Fibroblast of mammary gland (primary cell): ENCODE data around the gene RTN4IP1.

Experiments
- DNase-seq: peaks from one replicate; pipeline ENCODE4 v3.0.0-alpha.2; 2010; ENCODE audit warnings: low read depth
- H3K4me3 ChIP-seq: 2 replicates; pipeline ENCODE4 v1.5.1; 2011; ENCODE audit warnings: low read depth, mild to moderate bottlenecking, low read length, moderate library complexity; ENCODE audit not compliant: control insufficient read depth
- TF ChIP-seq, protein P1 (sequence below): conservative IDR thresholded peaks from 2 replicates; pipeline ENCODE4 v1.5.1; 2011; ENCODE audit warnings: low read depth, low read length, inconsistent platforms; ENCODE audit not compliant: control insufficient read depth, insufficient read depth

RTN4IP1 gene

DNA sequence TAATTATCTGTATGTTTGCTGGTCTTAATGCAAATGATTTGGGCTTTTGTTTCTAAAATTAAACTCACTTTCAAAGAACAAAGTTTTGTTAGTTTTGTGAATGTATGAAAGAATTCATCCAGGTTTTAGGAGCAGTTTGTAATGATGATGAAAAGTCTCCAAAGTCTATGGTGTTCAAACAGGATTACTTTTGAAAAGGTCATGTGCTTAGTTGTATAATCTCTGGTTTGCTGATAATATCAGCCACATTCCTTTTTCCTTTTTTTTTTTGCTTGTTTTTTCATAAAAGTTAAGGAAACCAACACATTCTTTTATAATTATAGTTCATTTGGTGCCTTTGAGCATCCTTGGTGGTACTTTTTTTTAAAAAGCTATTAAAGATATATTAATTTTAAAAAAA, 88.9 kb downstream of the RTN4IP1 start:
- no peak for DNase-seq
- H3K4me3 ChIP-seq, result no peak overlapping the region
- TF ChIP-seq, protein P1, sequence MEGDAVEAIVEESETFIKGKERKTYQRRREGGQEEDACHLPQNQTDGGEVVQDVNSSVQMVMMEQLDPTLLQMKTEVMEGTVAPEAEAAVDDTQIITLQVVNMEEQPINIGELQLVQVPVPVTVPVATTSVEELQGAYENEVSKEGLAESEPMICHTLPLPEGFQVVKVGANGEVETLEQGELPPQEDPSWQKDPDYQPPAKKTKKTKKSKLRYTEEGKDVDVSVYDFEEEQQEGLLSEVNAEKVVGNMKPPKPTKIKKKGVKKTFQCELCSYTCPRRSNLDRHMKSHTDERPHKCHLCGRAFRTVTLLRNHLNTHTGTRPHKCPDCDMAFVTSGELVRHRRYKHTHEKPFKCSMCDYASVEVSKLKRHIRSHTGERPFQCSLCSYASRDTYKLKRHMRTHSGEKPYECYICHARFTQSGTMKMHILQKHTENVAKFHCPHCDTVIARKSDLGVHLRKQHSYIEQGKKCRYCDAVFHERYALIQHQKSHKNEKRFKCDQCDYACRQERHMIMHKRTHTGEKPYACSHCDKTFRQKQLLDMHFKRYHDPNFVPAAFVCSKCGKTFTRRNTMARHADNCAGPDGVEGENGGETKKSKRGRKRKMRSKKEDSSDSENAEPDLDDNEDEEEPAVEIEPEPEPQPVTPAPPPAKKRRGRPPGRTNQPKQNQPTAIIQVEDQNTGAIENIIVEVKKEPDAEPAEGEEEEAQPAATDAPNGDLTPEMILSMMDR, result no peak

DNA sequence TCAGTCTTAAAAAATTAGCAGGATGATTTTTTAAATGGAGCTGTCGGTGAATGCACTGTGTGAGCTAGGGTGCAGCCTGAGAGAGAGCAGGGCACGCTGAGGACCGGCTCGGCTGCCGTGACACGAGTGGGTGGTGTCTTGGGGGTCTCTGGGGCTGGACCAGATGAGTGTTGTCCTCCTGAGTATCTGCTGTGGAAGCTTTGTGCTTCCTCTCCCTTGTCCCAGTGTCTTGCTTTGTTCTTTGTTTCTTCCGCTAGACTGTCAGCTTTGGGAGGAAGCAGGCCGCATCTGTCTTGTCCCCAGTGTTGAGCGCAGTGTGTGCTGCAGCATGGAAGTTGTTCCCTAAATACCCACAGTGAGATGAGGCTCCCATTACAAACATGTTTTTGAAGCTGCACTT, 89.4 kb downstream of the RTN4IP1 start:
- TF ChIP-seq, protein P1, result no peak
- no peak overlapping the region for H3K4me3 ChIP-seq
- DNase-seq, result no peak

DNA sequence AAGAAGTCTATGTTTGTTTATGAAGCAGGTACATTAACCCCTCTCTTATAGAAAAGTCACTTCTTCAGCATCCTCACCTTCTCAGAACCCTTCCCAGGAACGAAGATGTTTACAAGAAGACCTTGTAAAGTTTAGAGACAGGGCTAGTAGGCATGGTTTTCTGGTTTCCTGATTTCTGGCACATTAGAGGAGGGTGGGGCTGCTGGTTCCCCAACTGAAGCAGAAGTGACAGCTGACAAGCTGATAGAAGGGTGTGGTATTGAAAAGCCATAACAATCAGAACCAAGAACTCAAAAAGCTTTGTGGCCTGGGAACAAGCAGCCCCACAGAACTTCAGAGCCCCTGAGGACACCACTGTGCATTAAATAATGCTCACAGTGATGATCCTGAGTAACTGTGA, 91.2 kb downstream of the RTN4IP1 start:
- no peak overlapping the region for H3K4me3 ChIP-seq
- no peak for DNase-seq
- TF ChIP-seq, protein P1, result no peak

DNA sequence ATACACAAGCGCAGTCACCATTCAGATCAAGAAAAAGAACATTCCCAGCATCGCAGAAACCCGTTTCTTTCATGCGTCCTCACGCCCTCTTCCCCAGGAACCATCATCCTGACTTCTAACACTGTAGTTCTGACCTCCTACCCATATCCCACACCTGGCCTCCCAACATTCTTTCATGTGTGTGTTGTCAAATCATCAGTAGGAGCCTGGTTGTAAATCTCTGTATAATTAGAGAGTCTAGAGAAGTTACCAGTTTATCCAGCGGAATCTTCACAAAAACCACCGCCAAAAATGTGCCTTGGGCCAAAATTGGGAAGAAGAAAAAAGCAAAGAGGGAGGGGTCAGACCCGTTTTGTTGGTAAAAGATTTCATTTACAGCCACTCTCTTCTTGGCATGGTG, 91.6 kb downstream of the RTN4IP1 start:
- TF ChIP-seq, protein P1, result no peak
- no peak for DNase-seq
- no peak overlapping the region for H3K4me3 ChIP-seq

DNA sequence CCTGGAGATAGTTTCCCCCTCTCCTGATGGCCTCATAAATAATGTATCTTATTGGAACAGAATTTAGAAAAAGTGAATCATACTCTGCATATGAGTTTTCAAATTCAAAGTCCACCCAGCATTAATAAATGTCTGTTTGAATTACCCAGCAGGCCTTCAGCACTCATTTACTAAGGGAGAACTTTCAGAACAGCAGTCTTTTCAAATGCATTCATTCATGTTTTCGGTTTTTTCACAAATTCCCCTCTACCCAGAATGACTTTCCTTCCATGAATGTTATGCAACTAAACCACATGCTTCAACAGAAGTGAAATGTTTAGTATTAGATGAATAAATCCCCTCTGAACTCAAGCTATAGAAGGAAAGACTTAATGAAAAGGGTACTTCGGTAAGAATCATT, 92.4 kb downstream of the RTN4IP1 start:
- DNase-seq, result no peak
- no peak overlapping the region for H3K4me3 ChIP-seq
- TF ChIP-seq, protein P1, result no peak

DNA sequence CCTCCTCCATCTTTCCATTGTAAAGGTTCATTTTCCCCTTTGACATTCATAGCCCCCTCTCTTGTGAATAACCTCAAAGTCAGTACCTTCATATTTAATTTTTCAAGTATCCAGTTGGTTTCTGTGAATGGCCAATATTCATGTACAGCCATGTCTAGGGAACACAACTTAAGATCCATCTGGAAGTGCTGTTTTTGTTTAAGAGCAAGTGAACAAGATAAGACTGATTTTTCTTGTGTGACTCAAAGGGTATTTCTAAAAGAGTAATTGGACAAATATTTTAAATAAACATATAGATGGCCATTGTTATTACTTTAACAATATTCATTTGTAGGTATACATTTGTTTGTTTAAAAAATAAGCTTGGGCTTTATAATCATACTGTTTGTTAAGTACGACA, 92.9 kb downstream of the RTN4IP1 start:
- TF ChIP-seq, protein P1, result no peak
- DNase-seq, result no peak
- H3K4me3 ChIP-seq, result no peak overlapping the region

DNA sequence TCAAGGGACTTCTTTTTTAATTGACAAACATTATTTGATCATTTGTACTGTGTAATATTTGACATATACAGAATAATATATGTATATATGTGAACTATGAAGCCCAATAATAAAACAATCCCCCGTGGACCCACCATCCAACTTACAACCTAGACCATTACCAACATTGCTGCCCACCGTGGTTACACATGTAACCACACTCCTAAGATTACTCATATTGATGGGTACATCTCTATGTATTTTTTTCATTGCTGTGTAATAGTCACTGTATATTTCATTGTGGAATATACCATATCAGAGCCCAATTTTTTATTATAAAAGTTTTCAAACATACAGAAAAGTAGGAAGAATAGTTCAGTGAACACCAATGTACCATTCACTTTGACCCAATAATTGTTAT, 94.3 kb downstream of the RTN4IP1 start:
- DNase-seq, result no peak
- H3K4me3 ChIP-seq, result no peak overlapping the region
- TF ChIP-seq, protein P1, result no peak
